ENCODE results near the gene ZFPM1.
"Not testable (repeated sequence)": the region's sequence is repeated elsewhere in the genome, so short reads cannot be mapped to it uniquely, and the experiment has no call there.

The ZFPM1 gene

DNA sequence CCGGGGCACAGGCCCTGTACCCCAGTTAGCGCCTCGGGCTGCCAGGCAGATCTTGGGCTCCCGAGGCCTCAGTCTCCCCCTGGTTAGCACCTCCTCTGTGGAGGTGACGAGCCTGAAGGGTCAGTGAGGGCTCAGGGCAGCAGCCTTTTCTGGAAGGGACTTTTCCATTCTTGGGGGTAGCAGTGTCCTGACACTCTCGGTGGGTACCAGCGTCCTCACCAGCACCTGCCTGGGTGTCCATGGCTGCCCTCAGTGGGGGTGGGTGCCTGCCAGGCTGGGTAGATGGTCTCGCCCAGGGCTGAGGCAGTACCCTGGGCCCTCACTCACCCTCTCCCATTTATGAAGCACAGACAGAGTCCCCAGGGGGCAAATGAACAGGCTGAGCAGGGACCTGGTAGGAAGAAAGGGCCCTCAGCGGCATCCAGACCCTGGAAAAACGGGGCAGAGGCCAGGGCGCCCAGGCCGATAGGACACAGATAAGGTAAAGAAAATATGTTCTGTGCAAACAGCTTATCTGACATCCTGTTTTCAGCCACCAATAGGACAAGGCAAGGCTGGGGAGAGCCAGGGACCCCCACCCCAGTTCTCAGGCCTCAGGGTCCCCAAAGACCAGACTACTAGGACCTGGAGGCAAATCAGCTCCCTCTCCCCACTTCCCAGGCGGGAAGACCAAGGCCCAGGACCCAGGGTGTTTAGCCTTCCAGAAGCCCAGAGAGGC is 50.9 kb downstream of the ZFPM1 start:
- no peak for DNase-seq

DNA sequence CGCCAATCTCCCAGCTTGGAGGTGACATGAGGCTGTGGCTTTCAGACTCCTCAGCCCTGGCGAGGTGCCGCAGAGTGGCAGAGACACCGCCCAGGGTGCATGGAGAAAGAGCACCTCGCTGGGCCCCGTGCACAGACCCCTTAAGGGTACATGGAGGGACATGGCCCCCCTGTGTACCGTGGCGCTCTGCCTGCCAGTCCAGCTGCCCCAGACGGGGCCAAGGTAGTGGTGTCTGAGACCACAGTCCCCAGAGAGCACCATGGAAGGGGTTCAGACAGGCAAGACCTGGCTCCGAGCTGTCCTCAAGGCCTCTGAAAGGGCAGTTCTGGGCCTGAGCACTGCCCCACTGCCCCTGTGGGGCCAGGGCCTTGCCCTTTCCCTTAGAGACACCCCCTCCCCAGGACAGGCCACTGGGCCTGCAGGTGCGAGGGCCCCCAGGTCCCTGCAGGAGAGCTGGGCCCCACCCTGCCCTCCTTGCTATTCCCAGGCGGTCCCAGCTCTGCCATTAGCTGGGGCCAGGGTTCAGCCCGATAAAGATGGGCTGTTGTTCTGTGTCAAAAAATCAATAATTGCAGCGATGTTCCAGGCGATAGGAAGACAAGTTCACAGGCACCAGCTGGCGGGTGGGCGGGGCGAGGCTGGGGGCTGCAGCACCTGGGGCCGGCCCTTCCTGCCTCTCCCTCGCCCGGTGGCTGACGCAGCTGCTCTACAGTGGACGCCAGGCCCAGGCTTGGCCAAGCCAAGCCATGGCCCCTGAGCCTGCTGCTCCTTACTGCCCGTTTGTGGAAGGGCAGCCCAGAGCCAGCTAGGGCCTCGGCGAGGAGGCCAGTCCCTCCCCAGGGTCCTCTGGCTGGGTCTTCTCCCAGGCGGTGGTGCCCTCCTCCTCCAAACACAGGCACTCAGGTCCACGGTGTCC is 51.7 kb downstream of the ZFPM1 start:
- peak; percentile 81 for DNase-seq

DNA sequence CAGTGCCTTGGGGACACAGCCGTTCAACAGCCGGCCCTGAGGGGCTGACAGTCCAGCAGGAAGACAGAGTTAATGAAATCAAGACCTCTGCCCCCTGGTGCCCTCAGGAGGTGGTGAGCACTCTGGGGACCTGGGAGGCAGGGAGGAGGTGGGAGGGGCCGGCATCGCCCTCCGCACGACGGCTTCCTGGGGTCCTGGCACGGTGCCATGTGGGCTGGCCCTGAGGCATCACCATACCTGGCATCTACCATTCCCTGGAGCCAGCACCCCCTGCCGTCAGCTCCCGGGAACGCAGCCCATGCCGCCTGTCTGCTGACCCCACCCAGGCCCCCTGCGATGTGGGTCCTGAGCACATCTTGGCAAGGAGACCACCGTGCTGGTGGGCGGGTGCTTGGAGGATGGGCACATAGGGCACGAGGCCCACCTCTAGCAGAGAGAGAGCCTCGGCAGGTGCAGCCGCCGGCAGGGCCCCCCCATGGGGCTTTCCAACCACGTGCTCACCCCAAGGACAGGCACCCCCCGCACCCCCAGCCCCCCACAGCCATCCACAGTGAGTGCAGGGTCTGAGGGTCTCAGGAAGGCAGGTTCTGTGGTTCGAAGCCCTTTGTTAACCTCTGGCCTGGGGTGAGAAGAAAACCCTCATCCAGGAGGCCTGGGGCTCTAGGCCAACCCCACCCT is 52.5 kb downstream of the ZFPM1 start:
- DNase-seq: peak; percentile 85

DNA sequence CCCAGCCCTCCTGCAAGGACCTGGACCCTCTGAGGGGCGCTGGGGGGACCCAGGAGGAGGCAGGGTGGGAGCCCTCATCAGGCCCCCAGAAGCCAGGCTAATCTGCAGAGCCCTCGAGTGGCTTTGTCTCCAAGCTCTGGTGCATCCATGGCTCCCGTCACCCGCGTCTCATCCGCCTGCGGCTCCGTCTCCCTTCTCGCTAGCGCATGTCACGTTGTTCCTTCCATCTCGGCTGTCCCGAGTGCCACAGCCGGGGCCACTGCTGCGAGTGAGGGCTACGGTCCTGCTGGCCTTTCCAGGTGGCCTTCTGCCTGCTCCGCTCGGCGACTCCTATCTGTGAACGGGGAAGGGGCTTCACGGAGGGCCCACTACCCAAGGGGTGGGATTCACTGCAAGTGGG is 53.6 kb downstream of the ZFPM1 start:
- DNase-seq: no peak

DNA sequence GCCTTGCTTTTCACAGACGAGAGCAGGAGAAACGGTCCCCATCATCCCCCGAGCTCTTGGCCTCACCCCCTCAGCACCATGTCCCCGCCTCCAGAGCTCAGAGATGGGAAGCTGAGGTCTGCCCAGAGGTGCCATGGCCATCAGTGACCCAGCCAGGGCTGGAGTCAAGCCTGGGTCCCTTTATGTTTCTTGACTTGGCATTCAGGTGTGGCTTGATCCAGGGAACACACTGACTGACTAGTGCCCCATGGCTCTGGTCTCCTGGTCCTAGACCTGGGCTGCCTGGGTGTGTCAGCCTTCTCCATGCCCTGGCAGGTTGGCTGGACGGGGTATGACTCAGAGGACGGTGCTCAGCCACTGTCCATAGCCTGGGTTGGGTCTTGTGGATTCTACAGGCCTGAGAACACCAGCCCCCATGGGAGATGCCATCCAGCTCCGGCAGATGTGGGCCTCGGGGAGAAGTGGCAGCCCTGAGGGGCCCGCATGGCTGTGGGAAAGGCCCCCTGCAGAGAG is 54.2 kb downstream of the ZFPM1 start:
- DNase-seq: no peak

DNA sequence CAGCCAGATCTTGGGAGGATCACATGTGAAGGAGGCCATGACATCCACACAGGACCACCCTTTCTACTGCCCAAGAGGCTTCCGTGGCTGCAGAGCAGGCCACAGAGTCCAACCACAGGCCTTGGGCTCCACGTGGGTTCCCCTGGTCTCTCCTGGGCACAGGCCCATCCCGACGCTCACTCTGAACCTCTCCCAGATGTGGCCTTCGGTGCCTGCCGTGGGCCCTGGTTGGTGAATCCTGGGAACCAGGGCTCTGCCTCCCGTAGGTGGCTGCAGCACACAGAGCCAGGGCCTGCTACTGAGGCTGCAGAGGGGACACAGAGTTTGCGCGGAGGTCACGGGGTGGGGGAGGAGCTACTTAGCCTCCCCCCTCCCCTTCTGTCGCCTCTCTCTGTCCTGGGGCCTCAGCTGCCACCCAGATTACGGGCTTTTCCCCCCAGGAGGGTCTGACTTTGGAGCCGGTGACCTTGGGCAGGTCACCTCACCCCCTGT is 55.3 kb downstream of the ZFPM1 start:
- no peak for DNase-seq

DNA sequence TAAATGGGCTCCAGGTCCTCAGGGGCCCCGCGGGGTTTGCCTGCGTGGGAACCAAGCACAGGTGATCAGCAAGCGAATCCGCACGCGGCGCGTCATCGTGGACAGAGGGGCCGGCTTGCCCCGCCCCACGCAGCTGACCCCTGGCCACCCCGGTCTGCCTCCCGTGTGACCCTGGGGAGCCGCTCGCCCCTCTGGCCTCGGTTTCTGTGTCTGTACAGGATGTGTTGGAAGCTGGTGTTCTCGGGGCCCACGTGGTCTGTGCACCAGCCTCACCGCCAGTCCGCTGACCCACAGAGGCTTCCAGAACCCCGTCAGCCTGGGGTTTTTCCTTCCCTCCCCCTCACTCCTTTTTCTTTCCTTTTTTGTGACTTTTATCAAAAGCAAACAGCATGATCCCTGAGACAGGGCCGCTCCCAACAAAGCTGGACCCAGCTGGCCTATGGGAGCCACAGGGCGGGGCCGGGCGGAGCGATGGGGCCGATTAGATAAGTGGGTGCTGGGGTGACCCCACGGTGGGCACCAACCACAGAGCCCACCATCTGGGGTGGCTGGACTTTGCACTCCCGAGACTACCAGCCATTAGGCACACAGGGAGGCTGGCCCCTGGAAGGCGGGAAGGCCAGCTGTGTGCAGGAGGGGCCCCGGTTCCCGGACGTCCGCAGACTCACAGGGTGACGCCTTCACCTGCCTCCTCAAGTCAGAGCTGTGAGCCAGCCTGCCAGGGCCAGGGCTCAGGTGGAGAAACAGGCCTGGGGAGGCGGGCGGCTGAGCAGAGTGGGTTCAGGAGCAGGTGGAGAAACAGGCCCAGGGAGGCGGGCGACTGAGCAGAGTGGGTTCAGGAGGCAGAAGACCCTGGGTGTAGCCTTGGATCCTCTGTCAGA is 56.0 kb downstream of the ZFPM1 start:
- peak; percentile 77 for DNase-seq

DNA sequence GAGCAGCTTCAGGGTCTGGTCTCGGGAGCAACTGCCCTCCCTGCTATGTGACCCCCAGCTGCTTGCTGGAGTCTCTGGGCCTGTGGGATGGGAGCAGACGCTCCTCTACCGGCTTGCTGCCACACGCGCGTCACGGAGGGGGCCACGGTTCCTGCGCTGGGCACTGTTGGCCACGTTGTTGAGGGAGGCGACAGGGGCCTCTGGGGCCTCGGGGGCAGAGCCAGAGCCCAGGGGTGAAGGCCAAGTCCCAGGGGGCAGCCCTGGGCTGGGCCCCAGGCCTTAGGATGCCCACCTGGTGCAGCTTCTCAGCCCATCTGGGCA is 56.6 kb downstream of the ZFPM1 start:
- peak; percentile 54 for DNase-seq

DNA sequence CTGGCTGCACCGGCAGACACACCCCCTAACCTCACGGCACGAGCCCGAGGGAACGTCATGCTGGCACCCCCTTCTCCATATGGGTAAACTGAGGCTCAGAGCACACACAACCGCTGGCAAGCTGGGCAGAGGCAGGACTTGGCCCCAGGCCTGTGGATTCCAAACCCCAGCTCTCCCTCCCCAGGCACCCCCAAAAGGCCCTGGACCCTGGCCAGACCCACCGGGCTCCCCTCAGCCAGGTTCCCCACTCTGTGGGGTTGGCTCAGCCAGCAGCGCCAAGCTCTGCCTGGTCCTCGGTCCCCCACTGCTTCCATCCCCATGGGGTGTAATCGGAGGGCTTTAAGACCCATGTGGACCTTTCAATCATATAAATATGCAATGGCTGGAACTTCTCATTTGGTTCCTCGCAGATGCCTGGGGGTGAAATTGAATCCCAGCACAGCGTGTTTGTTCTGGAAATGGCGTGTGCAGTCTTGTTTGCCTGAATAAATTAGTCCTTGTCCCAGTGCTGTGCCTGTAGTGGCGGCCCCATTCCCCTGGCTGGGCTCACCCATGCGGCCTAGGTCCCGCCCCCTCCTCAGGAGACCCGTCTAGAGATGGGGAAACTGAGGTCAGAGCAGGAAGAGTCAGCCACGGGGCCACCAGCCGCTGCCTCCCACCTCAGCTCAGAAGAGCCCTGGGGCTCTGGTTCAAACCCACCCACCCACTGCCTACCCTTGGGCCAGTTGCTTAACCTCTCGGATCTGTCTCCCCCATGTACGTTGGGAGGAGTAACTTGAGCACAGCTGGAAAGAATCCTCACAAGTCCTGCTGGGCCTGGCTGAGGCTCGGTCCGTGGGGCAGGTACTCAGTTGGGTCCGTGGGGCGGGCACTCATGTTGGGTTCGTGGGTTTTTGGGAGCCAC is 57.3 kb downstream of the ZFPM1 start:
- peak; percentile 91 for DNase-seq

DNA sequence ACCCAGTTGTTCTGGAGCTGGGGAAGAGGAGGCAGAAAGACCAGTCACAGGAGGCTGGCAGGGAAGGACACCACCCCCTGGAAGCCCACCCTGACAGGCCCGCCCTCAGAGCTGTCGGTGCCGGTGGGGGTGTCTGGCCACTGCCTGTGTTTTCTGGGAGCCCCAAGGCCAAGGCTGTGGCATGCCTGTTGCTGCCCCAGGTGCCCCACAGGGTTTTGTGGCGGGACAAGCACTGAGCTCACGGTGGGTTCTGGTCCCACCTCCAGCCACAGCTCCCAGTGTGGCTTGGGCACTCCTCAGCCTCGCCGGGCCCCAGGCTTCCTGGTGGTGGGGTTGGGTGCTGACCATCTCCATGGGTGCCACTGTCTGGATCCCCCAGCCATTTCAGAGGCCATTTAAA is 58.0 kb downstream of the ZFPM1 start:
- no peak for DNase-seq

DNA sequence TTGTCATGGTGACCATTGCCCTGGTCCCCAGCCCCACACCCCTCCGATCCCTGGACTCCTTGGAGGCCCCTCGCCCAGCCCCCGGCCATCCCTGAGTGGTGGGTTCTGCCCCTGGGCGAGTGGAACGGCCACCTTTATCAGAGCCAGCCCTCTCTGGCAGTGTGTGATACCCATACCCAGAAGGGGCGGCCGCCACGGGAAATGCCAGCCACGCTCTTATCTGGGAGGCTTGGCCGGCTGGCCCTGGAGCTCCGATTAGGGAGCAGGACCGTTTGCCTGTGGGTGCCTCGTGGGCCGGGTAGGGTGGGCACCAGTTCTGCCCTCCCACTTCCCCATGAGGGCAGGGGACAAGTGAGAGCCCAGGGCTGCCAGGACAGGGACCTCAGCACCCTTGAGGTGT is 58.8 kb downstream of the ZFPM1 start:
- no peak for DNase-seq

DNA sequence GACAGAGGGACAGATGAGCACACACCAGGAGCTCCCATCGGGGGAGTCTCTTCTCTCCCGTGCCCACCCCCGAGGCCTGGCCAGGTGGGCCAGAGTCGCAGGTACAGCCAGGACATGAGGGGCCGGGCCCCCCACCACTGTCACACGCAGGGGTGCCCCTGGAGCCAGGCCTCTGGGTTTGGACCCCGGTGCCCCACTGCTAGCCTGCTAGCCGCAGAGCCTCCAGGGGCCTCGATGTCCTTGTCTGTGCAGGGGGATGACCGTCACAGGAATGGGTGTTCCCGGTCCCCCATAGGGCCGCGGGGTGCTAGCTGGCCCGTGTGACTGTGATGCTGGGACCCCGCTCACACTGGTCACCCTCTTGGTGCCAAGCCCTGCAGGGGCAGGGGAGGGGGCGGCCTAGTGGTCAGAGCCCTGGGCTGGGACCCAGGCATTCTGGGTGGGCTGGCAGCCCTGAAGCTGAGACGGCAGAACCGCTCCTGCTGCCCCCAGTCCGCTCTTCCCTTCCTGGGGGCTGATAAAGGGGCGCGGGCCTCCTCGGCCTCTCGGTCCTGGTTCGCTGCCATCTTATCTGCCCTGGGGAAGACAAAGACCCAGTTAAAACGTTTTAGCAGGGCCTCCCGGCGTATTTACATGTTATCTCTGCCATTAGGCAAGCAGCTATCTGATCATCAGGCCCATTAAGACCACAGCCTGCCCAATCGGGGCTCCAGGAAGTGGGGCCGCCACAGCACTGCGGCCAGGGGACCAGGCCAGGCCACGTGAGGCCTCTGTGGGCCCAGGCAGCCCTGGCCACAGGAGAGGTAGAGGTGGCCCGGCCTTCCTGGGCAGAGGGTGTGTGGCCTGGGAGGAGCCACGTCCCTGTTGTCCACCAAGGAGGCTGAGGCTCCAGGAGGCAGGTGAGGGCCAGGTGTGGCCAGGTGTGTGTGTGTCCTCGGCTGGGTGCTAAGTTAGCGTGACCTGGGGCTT is 59.9 kb downstream of the ZFPM1 start:
- no peak for DNase-seq

DNA sequence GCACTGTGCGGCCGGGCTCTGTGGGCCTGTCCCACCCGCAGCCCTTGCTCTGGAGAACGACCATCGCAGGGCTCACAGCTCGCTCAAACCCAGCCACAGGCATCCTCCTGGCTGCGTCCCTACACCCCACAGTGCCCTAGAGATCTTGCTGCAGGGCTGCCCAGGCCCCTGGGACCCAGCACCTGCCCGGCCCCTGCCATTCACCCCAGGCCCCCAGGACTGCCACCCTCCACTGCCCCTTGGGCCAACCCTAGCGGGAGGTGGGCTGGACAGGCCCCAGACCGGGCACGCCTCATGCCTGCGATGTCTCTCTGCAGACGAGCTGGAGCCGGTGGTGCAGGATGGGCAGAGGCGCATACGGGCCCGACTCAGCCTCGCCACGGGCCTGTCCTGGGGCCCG is 61.0 kb downstream of the ZFPM1 start:
- DNase-seq: no peak

DNA sequence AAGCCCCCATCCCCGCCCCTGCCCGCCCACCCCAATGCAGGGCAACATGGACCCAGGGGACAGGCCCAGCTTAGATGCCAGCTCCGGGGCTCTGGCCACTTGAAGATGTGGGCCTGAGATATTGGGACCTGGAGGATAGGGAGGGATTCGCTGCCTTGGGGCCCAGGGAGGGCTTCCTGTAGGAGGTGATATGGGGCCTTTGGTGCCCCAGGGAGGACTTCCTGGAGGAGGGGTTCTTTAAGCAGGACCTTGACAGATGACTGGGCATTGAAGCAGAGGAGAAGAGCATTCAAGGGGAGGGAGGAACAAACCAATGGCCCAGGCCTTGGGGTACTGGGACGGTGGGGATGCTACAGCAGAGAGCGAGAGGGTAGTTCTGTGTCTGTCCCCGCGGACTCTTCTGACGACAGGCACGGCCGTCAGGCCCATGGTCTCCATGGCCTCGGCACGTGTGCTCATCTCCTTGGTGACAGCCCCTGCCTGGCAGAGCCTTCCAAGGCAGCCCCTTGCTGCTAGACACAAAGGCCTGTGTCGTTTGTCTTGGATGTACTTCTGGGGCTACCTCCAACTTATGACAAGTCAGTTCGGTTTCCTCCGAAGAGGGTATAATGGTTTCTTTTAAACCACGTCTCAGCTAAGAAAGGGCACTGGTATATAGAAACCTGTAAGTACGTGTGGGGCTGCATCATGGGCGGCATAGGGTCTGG is 61.6 kb downstream of the ZFPM1 start:
- DNase-seq: no peak

DNA sequence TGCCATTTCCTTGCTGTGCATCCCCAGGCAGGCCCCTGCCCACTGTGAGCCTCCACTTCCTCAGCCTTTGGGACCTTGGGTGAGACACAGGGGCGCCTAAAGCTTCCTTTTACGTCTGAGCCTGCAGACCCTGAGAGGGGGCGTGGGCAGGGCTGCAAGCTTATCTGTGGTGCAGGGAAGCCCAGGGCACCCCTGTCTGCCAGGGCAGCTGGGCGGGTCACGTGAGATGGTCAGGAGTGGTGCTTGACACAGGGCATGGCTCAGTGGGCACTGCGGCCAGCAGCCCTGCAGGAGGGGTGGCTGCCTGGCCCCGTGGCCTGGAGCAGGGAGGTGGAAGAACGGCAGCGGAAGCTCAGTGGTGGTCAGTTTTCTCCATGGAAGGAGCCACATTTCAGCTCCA is 62.3 kb downstream of the ZFPM1 start:
- DNase-seq: no peak

DNA sequence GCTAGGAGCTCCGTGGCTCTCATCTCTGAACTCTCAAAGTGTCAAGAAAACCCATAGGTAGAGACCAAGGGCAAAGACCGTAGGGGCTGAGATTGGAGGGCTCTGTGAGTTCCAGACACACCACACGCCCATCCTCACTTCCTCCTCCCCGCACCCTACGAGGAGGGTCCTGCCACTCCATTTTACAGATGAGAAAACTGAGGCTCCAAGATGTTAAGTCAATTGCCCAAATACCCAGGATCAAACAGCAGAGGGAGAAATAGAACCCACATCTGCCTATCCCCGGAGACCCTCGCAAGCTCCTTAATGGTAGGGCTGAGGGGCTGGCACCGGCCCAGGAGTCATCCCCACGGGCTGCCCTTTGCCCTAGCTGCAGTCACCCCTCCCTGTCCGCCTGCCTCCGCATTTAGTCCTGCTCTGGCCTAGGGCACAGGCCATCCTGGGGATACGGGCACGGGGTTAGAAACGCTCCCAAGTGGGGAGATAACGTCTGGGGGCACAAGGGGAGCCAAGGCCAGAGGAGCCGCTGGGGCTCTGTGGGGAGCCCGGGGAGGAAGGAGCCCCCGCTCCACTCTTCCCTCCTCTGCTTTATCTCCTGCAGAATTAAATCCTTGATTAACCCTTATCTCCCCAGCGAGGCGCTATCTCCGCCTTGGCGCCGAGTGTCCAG is 63.0 kb downstream of the ZFPM1 start:
- DNase-seq: no peak

DNA sequence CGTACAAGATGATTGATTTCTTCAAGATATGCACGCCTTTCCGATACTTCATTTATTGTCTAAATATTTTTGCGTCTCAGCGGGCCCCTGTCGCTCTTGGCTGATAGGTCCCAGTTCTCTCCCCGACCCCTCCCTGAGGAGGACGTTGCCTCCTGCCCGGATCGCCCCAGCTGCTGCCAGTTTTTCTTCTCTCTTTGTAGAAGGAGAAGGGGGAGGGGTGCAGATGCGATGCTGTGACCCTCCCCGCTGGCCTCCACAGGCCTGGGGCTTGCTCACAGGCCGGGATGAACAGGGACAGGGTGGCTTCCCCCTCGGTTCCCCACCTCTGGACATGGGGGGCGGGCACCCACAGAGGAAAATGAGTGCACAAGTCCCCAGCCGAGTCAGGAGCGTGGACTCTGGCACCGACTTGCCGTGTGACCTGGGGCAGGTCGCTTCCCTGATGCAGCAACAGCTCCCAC is 63.6 kb downstream of the ZFPM1 start:
- DNase-seq: no peak

DNA sequence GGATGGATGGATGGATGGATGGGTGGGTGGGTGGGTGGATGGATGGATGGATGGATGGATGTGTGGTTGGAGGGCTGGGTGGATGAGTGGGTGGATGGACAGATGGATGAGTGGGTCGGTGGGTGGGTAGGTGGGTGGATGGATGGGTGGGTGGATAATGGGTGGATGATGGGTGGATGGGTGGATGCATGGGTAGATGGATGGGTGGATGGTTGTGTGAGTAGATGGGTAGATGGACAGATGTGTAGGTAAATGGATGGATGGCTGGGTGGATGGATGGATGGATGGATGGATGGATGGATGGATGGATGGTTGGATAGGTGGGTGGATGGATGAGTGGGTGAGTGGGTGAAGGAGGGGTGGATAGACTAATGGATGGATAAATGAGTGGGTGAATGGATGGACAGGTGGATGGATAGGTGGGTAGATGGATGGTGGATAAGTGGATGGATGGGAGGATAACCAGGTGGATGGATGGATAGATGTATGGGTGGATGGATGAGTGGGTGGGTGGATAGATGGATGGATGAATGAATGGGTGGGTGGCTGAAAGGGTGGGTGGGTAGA is 64.2 kb downstream of the ZFPM1 start:
- DNase-seq: not testable (repeated sequence)

All from NCI-H69 (cell line).